AG04449 (cell line): ENCODE measurements around the gene KIF5C.

Experiments
- CTCF ChIA-PET: fragments of 350-600 bp; formaldehyde crosslinking; extraction: SDS; loops from one replicate; lab custom pipeline; 2021; ENCODE audit warnings: antibody characterized with exemption; lab: Yijun Ruan, JAX
- POLR2A ChIA-PET: fragments of 400-600, 350-600 bp; formaldehyde crosslinking; extraction: SDS; loops from one replicate; lab custom pipeline; 2020; ENCODE audit warnings: antibody characterized with exemption, inconsistent platforms; lab: Yijun Ruan, JAX
- DNase-seq: peaks from one replicate; pipeline ENCODE4 v3.0.0-alpha.2; 2010; ENCODE audit warnings: low read depth, low spot score
- H3K4me3 ChIP-seq: 2 replicates; pipeline ENCODE4 v1.5.1; 2011; ENCODE audit warnings: low read depth, mild to moderate bottlenecking, control low read depth, low read length
- CTCF ChIP-seq: IDR thresholded peaks from one replicate; pipeline ENCODE4 v1.5.1; 2011; ENCODE audit warnings: mild to moderate bottlenecking, moderate library complexity, low read length, control low read depth, inconsistent platforms; ENCODE audit not compliant: insufficient read depth; ENCODE audit errors: missing control alignments

Gene KIF5C

GRCh38 chr2:148930046-148930775, 55.2 kb downstream of the KIF5C start:
- CTCF ChIA-PET, result no interaction called here
- TF ChIP-seq CTCF, result no peak
- peak; percentile 14 for DNase-seq
- POLR2A ChIA-PET, result no interaction called here
- no peak overlapping the region for H3K4me3 ChIP-seq

GRCh38 chr2:148932536-148932935, 57.5 kb downstream of the KIF5C start:
- no peak overlapping the region for H3K4me3 ChIP-seq
- POLR2A ChIA-PET, result no interaction called here
- DNase-seq, result no peak
- no peak for TF ChIP-seq CTCF
- CTCF ChIA-PET, result interaction anchor here (1.6 kb wide), 1 partner anchor 10 kb away, joined by 3 read pairs; no protein-coding TSS in a partner anchor

GRCh38 chr2:148933456-148933855, 58.4 kb downstream of the KIF5C start:
- no peak for TF ChIP-seq CTCF
- H3K4me3 ChIP-seq, result no peak overlapping the region
- CTCF ChIA-PET, result interaction anchor here (1.6 kb wide), 1 partner anchor 11 kb away, joined by 3 read pairs; no protein-coding TSS in a partner anchor
- no peak for DNase-seq
- POLR2A ChIA-PET, result no interaction called here

DNA sequence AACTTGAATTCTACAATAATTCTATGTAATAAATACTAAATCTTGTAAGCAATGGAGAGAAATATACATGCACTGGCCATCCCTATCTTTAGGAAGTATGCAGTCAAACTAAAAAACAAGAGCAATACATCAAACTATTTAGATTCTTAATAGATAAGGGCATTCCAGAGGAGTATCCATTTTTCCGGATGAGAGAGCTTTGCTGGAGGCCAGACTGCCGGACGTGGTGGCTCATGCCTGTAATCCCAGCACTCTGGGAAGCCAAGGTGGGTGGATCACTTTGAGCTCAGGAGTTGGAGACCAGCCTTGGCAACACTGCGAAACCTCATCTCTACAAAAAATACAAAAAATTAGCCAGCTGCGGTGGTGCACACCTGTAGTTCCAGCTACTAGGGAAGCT, 60.8 kb downstream of the KIF5C start:
- TF ChIP-seq CTCF, result no peak
- no peak for DNase-seq
- H3K4me3 ChIP-seq, result no peak overlapping the region
- POLR2A ChIA-PET, result no interaction called here
- CTCF ChIA-PET, result interaction anchor here (0.8 kb wide), 1 partner anchor 11 kb away, joined by 3 read pairs; no protein-coding TSS in a partner anchor

GRCh38 chr2:148936857-148937450, 61.9 kb downstream of the KIF5C start:
- H3K4me3 ChIP-seq, result no peak overlapping the region
- ChIA-PET POLR2A (no interaction called here), CTCF (no interaction called here)
- no peak for TF ChIP-seq CTCF
- no peak for DNase-seq

DNA sequence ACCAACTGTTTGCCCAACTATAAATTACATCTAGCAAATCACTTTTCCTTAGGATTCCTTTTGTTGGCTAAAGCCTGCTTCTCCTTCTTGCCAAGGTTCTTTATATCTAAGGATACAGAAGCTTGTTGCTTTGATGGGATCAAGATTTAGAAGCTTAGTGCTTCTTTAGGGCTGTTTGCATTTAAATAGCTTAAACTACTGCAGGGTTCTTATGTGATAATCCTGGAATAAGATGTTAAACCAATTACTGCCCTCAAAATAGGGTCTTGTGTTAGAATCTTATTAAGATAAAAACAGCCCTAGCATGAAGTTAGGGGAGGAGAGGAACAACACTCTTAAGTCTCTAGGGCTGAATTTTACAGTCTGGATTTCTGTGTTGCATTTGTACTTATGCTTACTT, 64.2 kb downstream of the KIF5C start:
- POLR2A ChIA-PET, result no interaction called here
- CTCF ChIA-PET, result no interaction called here
- no peak overlapping the region for H3K4me3 ChIP-seq
- no peak for TF ChIP-seq CTCF
- DNase-seq, result no peak
